Measurements from ENCODE around the gene TP73.

Gene TP73

DNA sequence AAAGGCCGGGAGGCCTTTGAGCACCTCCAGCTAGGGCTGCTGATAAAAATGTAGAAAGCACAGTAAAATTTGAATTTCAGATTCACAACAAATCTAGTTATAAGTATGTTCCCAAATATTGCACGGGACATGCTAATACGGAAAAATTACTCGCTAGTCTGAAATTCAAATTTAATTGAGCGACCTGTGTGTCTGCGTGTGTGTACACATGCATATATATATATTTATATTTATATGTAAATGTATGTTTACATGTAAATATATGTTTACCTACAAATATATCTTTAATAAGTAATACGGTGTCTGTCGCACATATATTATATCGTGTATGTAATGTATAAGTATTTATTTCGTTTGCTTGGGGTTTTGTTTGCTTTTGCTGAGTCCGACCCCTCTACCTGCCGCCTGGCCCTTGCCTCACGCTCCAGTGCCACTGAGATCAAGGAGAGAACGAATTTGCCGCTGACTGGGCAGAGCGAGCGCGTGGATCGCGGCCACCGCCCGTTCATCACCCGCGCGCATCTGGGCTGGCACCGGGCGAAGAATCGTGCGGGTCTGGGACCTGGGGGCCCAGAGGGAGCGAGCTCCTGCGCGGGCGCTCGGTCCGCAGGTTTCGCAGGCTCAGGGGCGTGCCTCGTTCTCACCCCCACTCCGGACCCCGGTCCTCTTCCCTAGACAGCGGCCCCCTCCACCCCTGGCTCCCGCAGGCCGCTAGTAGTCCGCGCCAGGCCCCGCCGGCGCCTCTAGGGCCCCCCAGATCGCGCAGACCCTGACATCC lies 1.9 kb upstream of the TP73 start:
- Histone ChIP-seq H3K9me3 (ENCODE audit: control extremely low read depth in 1 of 5, control insufficient read depth in 4 of 5, insufficient read depth in 2 of 5, low read depth in 1 of 5, low read length in 4 of 5) (no peaks in the 10 kb centered on the region), H3K27ac (ENCODE audit: insufficient read depth in 1 of 2, low read depth in 1 of 2, low read length in 2 of 2, poor library complexity in 1 of 2, severe bottlenecking in 2 of 2) (no peak overlapping the region), H3K4me3 (ENCODE audit: control insufficient read depth in 1 of 7, extremely low read depth in 1 of 7, insufficient read depth in 4 of 7, low read depth in 2 of 7, low read length in 6 of 7) (peak overlapping the region in 5 of 7 experiments; percentile 64 to 89 (median 86)), H3K36me3 (ENCODE audit: control insufficient read depth in 4 of 4, insufficient read depth in 4 of 4, low read length in 3 of 4) (peaks cover 0 to 21% (median 19%) of the 10 kb centered on the region in 4 experiments), H3K27me3 (replicated peaks in 2 of 5; ENCODE audit: control insufficient read depth in 4 of 5, insufficient read depth in 5 of 5, low read length in 4 of 5) (peaks cover 5 to 55% (median 21%) of the 10 kb centered on the region in 5 experiments), H3K4me1 (ENCODE audit: control extremely low read depth in 1 of 4, control insufficient read depth in 4 of 4, insufficient read depth in 4 of 4, low read length in 3 of 4) (peaks cover 7 to 39% (median 24%) of the 10 kb centered on the region in 4 experiments)
- ChIA-PET POLR2A (no interaction called here), CTCF (interaction anchor here (1.2 kb wide), 1 partner anchor 22 kb away, joined by 3 read pairs; no protein-coding TSS in a partner anchor)
- peak in 1 of 3 donors; percentile 19 for DNase-seq
- WGBS (ENCODE audit: insufficient coverage), result 5% methylated on average over 40 of the region's 50 CpGs

DNA sequence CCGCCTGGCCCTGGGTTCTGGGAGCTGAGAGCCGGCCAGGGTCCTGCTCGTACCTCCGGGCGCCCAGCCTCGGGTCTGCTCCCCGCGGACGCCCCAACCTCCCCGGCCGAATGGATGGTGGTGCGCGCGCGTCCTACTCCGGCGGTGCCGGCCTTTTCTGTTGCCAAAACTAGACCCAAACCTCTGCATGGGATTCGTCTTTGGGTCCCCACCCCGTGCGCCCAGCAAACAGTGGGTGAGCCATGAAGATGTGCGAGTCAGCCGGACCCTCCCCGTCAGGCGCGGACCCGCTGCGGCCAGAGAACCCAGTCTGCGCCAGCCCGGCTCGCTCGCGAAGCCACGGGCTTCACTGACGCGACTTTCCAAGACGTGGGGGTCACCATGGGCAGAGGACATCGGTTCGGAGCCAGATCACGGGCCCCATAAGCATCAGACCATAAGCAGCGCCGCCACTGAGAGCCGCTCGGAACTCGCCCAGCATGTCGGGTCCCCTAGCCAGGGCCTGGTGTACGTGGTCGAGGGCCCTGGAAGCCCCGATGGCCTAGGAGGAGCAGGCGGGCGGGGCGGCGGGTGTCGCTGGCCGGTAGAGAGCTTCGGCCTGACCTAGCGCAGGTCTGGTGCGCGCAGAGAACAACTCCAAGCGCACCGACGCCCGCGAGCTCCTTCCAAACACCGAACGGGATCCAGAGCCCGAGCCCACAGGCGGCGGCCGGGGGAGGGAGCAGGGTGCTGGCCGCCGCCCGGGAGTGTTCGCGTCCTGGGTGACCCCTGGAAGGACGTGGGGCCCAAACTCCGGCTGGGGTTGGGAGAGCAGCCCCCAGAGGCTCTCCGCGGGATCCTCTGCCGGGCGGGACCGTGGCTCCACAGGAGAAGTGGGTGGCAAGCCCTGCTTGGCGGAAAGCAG lies 1.0 kb upstream of the TP73 start:
- no peaks in the 10 kb centered on the region for H3K9me3 ChIP-seq (ENCODE audit: control extremely low read depth in 1 of 5, control insufficient read depth in 4 of 5, insufficient read depth in 2 of 5, low read depth in 1 of 5, low read length in 4 of 5)
- ChIA-PET CTCF (no interaction called here), POLR2A (no interaction called here)
- H3K27ac ChIP-seq (ENCODE audit: insufficient read depth in 1 of 2, low read depth in 1 of 2, low read length in 2 of 2, poor library complexity in 1 of 2, severe bottlenecking in 2 of 2), result no peak overlapping the region
- H3K4me3 ChIP-seq (ENCODE audit: control insufficient read depth in 1 of 7, extremely low read depth in 1 of 7, insufficient read depth in 4 of 7, low read depth in 2 of 7, low read length in 6 of 7), result peak overlapping the region in 1 of 7 experiments; percentile 26
- 4% methylated on average over 80 of the region's 83 CpGs for WGBS (ENCODE audit: insufficient coverage)
- H3K4me1 ChIP-seq (ENCODE audit: control extremely low read depth in 1 of 4, control insufficient read depth in 4 of 4, insufficient read depth in 4 of 4, low read length in 3 of 4), result peaks cover 7 to 39% (median 24%) of the 10 kb centered on the region in 4 experiments
- H3K36me3 ChIP-seq (ENCODE audit: control insufficient read depth in 4 of 4, insufficient read depth in 4 of 4, low read length in 3 of 4), result peaks cover 0 to 14% (median 12%) of the 10 kb centered on the region in 4 experiments
- DNase-seq, result peak in 1 of 3 donors; percentile 24
- H3K27me3 ChIP-seq (replicated peaks in 2 of 5; ENCODE audit: control insufficient read depth in 4 of 5, insufficient read depth in 5 of 5, low read length in 4 of 5), result peaks cover 8 to 62% (median 25%) of the 10 kb centered on the region in 5 experiments

DNA sequence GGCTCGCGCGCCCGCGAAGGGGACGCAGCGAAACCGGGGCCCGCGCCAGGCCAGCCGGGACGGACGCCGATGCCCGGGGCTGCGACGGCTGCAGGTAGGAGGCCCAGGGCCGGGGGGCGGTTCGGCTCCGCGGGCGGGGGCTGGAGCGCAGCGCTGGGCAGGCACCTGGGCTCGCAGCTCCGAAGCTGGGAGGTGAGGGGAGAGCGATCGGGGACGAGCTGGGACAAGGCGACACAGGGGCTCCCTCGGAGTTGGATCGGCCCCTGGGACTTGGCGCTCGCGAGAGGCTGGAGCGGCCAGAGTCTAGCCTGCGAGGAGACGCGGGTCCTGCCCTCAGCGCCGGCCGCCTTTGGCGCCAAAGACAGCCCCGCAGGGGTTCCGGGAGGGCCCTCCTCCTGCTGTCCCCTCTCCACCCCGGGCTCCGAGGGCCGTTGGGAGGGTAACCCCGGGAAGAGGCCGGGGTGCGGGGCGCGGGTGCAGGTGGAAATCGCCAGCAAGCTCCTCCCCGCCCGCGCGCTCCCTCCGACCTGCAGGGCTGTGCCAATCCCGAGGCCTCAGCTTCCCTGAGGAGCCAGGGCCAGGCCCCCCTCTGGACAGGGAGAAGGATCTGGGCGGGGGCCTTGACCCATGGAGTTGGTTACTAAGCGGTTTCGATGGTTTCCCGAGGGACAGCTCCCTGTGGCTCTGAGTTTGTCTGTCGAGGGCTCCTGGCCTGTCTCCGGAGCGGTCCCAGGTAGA lies 401 bp downstream of the TP73 start:
- Histone ChIP-seq H3K27me3 (replicated peaks in 2 of 5; ENCODE audit: control insufficient read depth in 4 of 5, insufficient read depth in 5 of 5, low read length in 4 of 5) (peaks cover 8 to 72% (median 35%) of the 10 kb centered on the region in 5 experiments), H3K4me3 (ENCODE audit: control insufficient read depth in 1 of 7, extremely low read depth in 1 of 7, insufficient read depth in 4 of 7, low read depth in 2 of 7, low read length in 6 of 7) (peak overlapping the region in 5 of 7 experiments; percentile 15 to 59 (median 53))
- CTCF ChIA-PET, result no interaction called here

DNA sequence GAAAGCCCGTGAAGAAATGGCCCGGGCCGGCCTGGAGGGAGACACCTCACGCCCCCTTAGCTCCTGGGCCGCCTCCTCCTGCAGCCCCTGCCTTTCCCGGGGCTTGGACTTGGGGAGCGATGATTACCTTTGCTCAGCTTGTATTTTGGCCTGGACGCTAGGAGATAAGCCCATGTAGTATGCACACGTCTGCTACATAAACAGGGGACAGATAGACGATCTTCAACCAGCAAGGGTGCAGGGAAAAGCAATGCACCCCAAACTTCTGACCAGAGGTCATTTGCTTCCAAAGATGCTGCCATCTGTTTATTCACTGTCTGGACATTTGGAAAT lies 936 bp downstream of the TP73 start:
- H3K27me3 ChIP-seq (replicated peaks in 2 of 5; ENCODE audit: control insufficient read depth in 4 of 5, insufficient read depth in 5 of 5, low read length in 4 of 5), result peaks cover 8 to 77% (median 40%) of the 10 kb centered on the region in 5 experiments
- H3K4me1 ChIP-seq (ENCODE audit: control extremely low read depth in 1 of 4, control insufficient read depth in 4 of 4, insufficient read depth in 4 of 4, low read length in 3 of 4), result peaks cover 7 to 39% (median 24%) of the 10 kb centered on the region in 4 experiments
- no peak overlapping the region for H3K4me3 ChIP-seq (ENCODE audit: control insufficient read depth in 1 of 7, extremely low read depth in 1 of 7, insufficient read depth in 4 of 7, low read depth in 2 of 7, low read length in 6 of 7)
- 37% methylated on average over 10 of the region's 10 CpGs for WGBS (ENCODE audit: insufficient coverage)
- ChIA-PET CTCF (no interaction called here), POLR2A (no interaction called here)
- no peak overlapping the region for H3K27ac ChIP-seq (ENCODE audit: insufficient read depth in 1 of 2, low read depth in 1 of 2, low read length in 2 of 2, poor library complexity in 1 of 2, severe bottlenecking in 2 of 2)
- H3K9me3 ChIP-seq (ENCODE audit: control extremely low read depth in 1 of 5, control insufficient read depth in 4 of 5, insufficient read depth in 2 of 5, low read depth in 1 of 5, low read length in 4 of 5), result no peaks in the 10 kb centered on the region
- H3K36me3 ChIP-seq (ENCODE audit: control insufficient read depth in 4 of 4, insufficient read depth in 4 of 4, low read length in 3 of 4), result no peaks in the 10 kb centered on the region
- DNase-seq, result no peak

More for the DNA sequence above, 401 bp downstream of the TP73 start:
- WGBS (ENCODE audit: insufficient coverage), result 3% methylated on average over 63 of the region's 68 CpGs
- peaks cover 7 to 39% (median 24%) of the 10 kb centered on the region in 4 experiments for H3K4me1 ChIP-seq (ENCODE audit: control extremely low read depth in 1 of 4, control insufficient read depth in 4 of 4, insufficient read depth in 4 of 4, low read length in 3 of 4)
- H3K27ac ChIP-seq (ENCODE audit: insufficient read depth in 1 of 2, low read depth in 1 of 2, low read length in 2 of 2, poor library complexity in 1 of 2, severe bottlenecking in 2 of 2), result no peak overlapping the region
- H3K9me3 ChIP-seq (ENCODE audit: control extremely low read depth in 1 of 5, control insufficient read depth in 4 of 5, insufficient read depth in 2 of 5, low read depth in 1 of 5, low read length in 4 of 5), result no peaks in the 10 kb centered on the region
- DNase-seq, result no peak
- no peaks in the 10 kb centered on the region for H3K36me3 ChIP-seq (ENCODE audit: control insufficient read depth in 4 of 4, insufficient read depth in 4 of 4, low read length in 3 of 4)
- POLR2A ChIA-PET, result no interaction called here

DNA sequence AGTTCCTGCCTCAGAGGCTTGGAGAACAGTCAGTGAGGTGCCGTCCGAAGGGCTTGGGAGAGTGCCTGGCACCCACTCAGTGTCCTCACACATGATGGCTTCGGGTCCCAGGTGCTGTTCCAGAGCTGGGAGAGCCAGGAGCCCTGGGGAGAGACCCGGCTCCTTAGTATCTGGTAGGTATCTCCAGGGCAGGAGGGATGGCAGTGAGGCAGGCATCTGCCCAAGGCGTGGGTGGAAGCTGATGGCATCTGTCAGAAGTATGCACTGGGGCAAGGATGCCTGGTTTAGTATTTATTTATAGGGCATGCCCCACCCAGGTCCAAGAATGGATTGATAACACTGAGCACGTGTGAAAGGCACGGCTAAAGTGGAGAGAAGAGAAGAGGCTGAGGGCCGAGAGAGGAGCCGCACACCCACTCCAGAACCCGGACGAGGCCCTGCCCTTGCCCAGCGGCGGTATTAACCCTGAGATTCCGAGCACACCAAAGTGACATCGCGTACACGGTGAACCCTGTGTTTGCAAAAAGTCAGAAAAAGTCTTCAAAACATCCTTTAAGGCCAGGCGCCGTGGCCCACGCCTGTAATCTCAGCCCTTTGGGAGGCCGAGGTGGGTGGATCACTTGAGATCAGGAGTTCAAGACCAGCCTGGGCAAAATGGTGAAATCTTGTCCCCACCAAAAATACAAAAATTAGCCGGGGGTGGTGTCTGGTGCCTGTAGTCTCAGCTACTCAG lies 2.4 kb downstream of the TP73 start:
- Histone ChIP-seq H3K36me3 (ENCODE audit: control insufficient read depth in 4 of 4, insufficient read depth in 4 of 4, low read length in 3 of 4) (no peaks in the 10 kb centered on the region), H3K4me1 (ENCODE audit: control extremely low read depth in 1 of 4, control insufficient read depth in 4 of 4, insufficient read depth in 4 of 4, low read length in 3 of 4) (peaks cover 0 to 29% (median 15%) of the 10 kb centered on the region in 4 experiments), H3K27me3 (replicated peaks in 2 of 5; ENCODE audit: control insufficient read depth in 4 of 5, insufficient read depth in 5 of 5, low read length in 4 of 5) (peaks cover 8 to 80% (median 40%) of the 10 kb centered on the region in 5 experiments), H3K27ac (ENCODE audit: insufficient read depth in 1 of 2, low read depth in 1 of 2, low read length in 2 of 2, poor library complexity in 1 of 2, severe bottlenecking in 2 of 2) (no peak overlapping the region), H3K4me3 (ENCODE audit: control insufficient read depth in 1 of 7, extremely low read depth in 1 of 7, insufficient read depth in 4 of 7, low read depth in 2 of 7, low read length in 6 of 7) (no peak overlapping the region), H3K9me3 (ENCODE audit: control extremely low read depth in 1 of 5, control insufficient read depth in 4 of 5, insufficient read depth in 2 of 5, low read depth in 1 of 5, low read length in 4 of 5) (no peaks in the 10 kb centered on the region)
- ChIA-PET CTCF (no interaction called here), POLR2A (no interaction called here)
- 93% methylated on average over 20 of the region's 22 CpGs for WGBS (ENCODE audit: insufficient coverage)
- no peak for DNase-seq

DNA sequence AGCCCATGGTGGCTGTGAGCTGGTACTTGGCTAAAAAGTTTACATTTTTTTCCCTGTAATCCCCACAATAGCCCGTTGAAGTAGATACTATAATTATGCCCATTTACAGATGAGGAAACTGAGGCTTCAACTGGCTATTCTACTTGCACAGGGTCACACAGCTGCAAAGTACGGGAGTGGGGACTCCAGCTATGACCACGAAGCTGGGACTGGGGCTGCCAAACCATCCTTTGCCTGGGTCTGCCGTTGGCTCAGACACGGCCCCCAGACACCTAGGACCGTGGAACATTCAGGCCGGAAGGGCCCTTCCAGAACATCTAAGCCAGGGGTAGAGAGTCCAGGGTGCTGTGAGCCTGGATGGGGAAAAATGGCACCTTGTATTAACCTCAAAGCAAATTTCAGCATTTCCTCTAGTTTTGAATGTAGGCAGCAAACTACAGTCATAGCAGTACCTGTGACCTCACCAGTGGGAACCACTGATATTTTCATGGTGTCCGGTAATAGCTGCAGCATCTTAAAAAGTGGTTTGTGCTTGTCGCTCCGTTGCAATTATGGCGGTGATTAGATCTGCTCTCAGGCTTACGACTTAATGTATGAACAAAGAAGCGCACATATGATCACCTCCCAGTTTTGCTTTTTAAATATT lies 4.3 kb downstream of the TP73 start:
- Histone ChIP-seq H3K4me3 (ENCODE audit: control insufficient read depth in 1 of 7, extremely low read depth in 1 of 7, insufficient read depth in 4 of 7, low read depth in 2 of 7, low read length in 6 of 7) (no peak overlapping the region), H3K27ac (ENCODE audit: insufficient read depth in 1 of 2, low read depth in 1 of 2, low read length in 2 of 2, poor library complexity in 1 of 2, severe bottlenecking in 2 of 2) (no peak overlapping the region), H3K9me3 (ENCODE audit: control extremely low read depth in 1 of 5, control insufficient read depth in 4 of 5, insufficient read depth in 2 of 5, low read depth in 1 of 5, low read length in 4 of 5) (no peaks in the 10 kb centered on the region), H3K27me3 (replicated peaks in 2 of 5; ENCODE audit: control insufficient read depth in 4 of 5, insufficient read depth in 5 of 5, low read length in 4 of 5) (peaks cover 8 to 64% (median 36%) of the 10 kb centered on the region in 5 experiments), H3K4me1 (ENCODE audit: control extremely low read depth in 1 of 4, control insufficient read depth in 4 of 4, insufficient read depth in 4 of 4, low read length in 3 of 4) (peaks cover 0 to 15% (median 8%) of the 10 kb centered on the region in 4 experiments), H3K36me3 (ENCODE audit: control insufficient read depth in 4 of 4, insufficient read depth in 4 of 4, low read length in 3 of 4) (no peaks in the 10 kb centered on the region)
- ChIA-PET POLR2A (no interaction called here), CTCF (no interaction called here)
- WGBS (ENCODE audit: insufficient coverage), result 85% methylated on average over 12 of the region's 13 CpGs
- DNase-seq, result no peak

All from common myeloid progenitor, CD34-positive (primary cell).